Right lung (tissue), 5 donors: Measurements from ENCODE around the gene SCN5A. TPM values are rescaled to one million over a fixed set of nuclear protein-coding genes. Genes with fewer than 3 reads are reported as not detected.
"Not testable (repeated sequence)": the region's sequence is repeated elsewhere in the genome, so short reads cannot be mapped to it uniquely, and the experiment has no call there.

Experiments
- DNase-seq, 2 donors: peaks; one replicate each; pipeline ENCODE4 v3.0.0-alpha.2; 2013
- polyA plus RNA-seq, 5 donors: library from polyadenylated mRNA; unstranded; fragments of 120-200 nt; gene quantifications; one replicate each; pipeline versions ENCODE4 v1.2.1 to v1.2.3, GENCODE V29; 2013; ENCODE audit warnings: inconsistent platforms in 1 of 5, low replicate concordance in 1 of 5; ENCODE audit not compliant: insufficient read length in 5 of 5, insufficient read depth in 1 of 5

SCN5A gene
- polyA plus RNA-seq, 5 donors: 0.52 to 1.0 (median 0.77) TPM

GRCh38 chr3:38579551-38580449 lies 69.7 kb downstream of the SCN5A start:
- DNase-seq: no peak

DNA sequence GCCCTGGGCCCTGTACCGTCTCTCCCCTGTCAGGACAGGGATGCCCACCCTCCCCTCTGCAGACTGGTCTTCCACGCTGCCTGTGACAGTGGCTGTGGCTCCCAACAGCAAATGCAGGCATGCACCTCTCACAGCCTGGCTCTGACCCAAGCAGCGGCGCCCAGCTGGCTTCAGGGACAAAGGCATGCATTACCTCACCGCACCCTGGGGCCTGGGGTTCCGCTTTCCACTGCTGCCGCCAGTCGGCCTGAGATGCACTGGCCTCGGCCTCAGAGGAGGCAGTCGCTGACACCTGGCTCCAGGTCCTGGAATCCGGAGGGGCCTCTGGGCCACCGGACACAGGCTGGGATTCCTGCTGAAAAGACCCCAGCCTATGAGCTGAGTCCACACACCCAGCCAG lies 70.3 kb downstream of the SCN5A start:
- DNase-seq: no peak

GRCh38 chr3:38578551-38578950 lies 70.9 kb downstream of the SCN5A start:
- DNase-seq: no peak

DNA sequence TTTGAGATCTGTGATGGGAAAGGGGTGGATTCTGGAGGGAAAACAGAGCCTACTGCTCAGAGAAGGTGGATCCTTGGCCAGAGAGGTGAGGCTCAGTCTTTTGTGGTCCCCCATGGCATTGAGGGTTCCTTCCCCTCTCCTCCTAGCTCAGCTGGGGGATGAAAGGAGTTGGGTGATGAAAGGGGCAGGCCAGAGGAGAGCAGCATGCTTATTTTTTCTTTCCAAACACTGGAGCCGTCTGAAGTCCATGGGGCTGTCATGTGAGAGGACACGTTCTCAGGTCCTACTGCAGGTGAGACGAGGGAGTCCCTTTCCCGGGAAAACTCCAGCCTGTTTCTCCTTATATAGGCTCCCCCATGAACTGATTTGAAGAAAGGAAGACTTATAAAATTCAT lies 71.4 kb downstream of the SCN5A start:
- DNase-seq: no peak

- no peak for DNase-seq
These were observed 72.0 kb downstream of the SCN5A start for GRCh38 chr3:38577371-38578080.

DNA sequence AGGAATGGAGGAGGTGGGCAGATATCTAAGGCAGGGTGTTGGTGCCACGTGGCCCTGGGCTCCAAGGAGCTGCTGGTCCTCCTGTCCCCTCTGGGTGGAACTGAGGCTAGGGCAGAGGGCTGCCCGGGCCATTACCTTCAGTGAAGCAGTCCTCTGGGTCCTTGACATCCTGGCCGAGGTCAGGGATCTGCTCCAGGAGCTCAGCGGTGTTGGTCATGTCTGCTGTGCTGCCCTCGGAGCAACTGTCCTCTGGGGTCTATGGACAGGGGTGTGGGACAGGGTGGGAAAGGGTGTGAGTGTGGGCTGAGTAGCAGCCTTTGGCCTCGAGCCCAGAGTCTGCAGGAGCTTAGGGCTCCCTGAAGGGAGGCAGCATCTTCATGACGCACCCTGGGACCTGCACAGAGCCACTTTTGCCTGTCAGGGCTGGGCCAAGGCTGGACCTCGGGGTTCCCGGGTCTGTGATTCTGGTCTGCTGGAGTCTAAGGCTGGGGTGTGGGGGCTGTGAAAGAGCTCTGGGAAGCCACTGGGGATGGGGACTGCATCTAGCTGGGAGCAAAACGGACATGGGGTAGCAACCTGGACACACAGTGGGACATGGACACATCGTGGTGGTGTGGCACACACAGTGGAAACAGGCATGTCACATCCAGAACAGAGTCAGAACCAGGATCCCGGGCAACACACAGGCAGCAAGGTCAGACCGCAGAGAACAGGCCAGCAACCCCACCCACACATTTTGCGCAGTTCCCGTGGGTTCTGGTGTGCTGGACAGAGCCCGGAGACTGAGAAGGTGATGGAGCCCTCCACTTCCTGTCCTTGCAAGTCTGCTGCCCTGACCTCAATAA lies 72.7 kb downstream of the SCN5A start:
- no peak for DNase-seq

- DNase-seq: no peak
These were observed 73.4 kb downstream of the SCN5A start for GRCh38 chr3:38576131-38576525.

- DNase-seq: no peak
These were observed 74.1 kb downstream of the SCN5A start for GRCh38 chr3:38575279-38575843.

GRCh38 chr3:38574411-38575278 lies 74.8 kb downstream of the SCN5A start:
- DNase-seq: no peak

DNA sequence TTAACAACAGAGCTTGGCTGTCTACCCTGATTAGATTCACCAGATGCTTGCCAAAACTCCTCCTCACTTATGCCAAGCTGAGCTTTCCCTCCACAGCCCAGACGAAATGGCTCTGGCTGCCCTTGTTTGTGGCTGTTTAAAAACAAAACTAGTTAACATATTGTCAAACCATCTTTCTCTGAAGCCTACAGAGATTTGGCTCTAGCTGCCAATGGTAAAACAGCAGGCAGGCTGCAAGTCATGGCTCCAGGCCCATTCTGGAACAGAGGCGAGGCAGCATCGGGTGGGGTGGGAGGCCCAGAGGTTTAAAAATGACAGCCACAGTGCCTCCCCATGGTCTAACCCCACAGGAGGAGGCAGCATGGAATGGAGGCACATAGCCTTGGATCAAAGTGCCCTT lies 75.9 kb downstream of the SCN5A start:
- no peak for DNase-seq

DNA sequence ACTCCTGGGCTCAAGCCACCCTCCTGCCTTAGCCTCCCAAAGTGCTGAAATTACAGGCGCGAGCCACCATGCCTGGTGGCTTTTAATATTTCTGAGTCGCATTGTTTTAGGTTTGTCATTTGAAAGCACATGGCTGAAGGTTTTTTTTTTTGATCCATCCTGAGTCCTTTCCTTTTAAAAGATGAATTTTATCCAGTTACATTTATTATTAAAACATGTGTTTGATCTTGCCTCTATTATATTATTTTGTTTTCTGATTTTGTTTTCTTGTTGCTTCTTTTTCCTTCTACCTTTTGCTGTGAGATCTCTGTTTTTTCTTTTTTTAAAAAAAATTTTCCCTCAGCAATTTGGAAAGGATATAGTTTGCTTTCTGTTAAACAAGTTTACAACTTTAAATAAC lies 76.4 kb downstream of the SCN5A start:
- no peak for DNase-seq

DNA sequence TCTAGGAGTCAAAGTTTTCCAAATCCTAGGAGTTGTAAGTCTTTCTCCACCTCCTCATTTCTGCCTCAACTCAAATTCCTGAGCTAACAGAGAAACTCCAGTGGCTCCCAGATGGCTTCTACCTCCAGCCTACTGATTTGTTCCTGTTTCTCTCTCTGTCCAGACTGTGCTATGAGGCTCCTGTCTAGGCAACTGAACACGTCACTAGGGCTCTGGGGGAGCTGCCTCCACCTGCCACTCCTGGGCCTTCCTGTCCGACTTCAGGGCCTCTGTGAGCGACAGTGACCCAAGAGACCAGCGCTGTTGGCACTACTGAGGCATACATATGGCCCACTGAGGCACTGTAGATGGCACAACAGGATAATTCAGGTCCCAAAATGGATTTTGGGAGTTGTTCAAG lies 82.0 kb downstream of the SCN5A start:
- DNase-seq: no peak

- DNase-seq: not testable (repeated sequence)
These were observed 82.7 kb downstream of the SCN5A start for GRCh38 chr3:38566794-38567193.

- DNase-seq: no peak
These were observed 83.3 kb downstream of the SCN5A start for GRCh38 chr3:38566215-38566528.

DNA sequence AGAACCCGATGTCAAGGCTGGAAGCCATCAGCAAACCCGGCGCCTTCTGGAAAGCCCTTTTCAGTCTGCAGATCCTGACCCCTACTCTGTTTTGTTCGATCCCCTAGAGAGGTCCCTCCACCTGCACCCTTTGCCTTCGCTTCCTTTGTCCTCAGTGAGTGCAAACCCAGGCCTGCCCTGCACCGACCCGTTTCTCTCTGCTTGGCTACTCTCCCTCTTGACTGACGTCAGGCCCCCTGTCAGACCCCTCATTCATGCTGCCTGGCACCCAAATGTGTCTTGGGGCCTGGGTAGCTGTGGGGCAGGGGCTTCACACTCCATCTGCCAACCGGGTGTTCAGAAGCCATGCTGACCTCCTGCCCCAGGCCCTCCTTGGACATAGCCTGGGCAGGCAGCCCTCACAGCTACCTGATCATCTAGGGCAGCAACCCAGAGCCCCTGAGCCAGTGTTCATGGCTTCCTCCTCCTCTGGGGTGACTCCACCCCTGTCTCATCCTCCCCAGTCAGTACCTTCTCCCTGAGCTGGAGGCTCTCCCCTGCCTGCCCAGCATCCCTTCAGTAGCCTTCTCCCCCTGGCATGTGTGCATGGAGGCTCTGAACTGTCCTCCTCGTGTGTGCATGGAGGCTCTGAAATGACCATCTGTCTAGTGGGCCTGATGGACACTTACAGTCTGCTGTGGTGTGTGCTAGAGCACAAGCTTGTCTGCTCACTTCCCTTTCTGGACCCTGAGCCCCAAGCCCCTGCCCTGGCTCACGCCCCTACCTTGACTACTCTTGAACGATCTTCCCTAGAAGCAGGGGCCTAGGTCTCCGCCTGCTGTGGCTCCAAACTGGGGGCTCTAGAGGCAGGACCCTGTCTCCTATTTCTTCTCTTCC lies 83.9 kb downstream of the SCN5A start:
- DNase-seq: no peak

DNA sequence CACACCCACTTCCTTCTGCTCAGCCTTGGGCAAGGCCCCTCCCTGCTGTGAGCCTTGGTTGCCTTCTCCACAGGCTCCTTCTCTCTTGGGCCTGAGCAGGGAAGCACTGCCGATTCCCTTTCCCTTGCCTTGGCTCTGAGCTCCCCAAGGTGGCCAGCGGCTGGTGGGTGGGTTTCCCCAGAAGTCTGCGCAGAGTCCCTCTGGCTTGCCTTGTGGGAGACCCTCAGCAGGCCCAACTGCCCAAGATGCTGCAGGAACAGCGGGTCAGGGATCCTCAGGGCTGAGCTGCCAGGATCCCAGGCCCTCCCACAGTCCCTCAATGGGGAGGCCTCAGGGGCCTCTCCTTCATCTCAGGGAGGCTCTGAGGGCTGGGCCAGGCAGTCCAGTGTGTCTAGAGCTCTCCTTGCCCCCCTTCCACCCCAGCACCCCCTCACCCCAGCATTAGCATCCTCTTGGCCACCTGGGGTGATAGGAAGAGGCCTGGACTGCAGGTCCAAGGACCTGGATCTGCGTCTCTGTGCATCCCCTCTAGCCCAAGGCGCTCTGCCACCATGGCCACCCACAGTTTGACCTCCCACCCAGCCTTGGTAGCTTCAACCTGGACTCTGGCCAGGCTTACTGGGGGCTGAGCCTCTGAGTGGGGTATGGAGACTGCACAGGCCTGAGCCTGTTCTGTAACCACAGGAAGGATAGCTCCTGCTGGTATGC lies 84.7 kb downstream of the SCN5A start:
- DNase-seq: no peak

DNA sequence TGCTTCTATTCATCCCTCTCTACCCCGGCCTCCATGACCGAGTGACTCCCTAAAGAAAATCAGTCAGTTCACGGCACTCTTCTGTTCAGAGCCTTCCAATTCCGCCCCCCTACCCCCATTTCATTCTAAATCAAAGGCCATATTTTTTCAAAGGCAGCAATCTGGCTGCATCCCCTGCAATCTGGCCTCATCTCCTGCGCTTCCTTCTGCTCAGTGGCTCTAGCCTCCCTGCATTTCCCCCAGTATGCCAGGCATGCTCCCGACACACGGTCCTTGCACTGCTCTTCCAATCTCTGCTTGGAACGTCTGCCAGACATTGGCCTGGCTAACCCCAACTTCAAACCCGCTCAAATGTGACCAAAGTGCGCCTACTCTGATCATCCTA lies 85.6 kb downstream of the SCN5A start:
- DNase-seq: no peak

DNA sequence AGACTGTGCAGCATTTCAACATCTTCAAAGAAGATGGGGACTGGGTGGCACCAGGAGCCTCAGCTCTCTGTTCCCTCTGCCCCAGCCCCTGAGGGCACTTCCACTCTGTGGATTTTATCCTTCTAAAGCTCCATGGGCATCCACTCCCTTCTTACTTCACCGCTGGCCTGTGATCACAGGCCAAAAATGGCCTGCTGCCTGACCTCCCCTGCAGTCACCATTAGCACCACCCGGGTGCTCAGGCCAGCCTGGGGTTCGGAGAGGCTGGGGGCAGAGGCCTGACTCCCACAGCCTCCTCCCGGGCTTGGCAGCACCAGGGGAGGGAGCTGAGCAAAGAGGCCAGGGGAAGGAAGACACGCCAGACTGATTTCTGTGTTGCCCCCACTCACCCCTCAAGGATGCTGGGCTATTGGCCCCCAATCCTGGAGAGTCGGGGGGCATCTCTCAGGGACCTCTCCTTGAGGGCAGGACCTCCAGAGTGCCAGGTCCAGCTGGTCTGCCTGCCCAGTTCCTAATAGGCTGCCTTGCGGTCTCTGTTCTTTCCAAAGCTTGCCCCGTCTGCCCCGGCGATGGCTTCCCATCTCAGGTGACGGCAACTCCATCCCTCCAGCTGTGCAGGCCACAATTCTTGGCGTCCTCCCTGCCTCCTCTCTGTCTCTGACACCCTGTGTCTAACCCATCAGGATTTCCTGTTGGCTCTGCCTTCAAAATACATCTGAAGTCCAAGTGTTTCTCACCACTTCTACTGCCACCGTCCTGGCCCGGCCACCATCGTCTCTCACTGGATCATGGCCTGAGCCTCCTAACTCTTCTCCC lies 86.2 kb downstream of the SCN5A start:
- no peak for DNase-seq
